Putamen (tissue), 1 donor: ENCODE data around the gene RRAD.

Experiments used
- DNase-seq: peaks from one replicate; pipeline ENCODE4 v3.0.0-alpha.2; 2016; ENCODE audit warnings: low spot score

The RRAD gene

GRCh38 chr16:66917741-66918140 is 7.6 kb downstream of the RRAD start:
- no peak for DNase-seq

GRCh38 chr16:66916518-66916917 is 8.8 kb downstream of the RRAD start:
- no peak for DNase-seq

DNA sequence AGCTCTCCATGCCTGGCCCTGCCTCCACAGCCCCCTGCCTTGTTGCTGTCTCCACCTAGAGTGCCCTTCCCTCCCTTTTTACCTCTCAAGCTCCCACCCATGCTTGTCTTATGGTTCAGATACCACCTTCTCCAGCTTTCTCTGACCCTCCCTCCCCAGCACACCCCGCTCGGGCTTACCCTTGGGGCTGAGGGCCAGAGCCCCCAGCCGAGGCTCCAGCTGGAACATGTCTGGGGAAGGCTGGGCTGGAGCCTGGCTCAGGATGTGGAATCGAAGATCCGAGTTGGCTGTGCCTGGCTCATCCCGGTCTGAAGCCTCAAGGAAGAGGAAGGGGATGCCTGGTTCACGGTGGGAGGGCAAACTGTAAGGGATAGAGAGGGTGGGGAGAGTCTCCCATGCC is 10.3 kb downstream of the RRAD start:
- no peak for DNase-seq

- DNase-seq, result no peak
Measured at GRCh38 chr16:66914541-66914940, 10.8 kb downstream of the RRAD start.

DNA sequence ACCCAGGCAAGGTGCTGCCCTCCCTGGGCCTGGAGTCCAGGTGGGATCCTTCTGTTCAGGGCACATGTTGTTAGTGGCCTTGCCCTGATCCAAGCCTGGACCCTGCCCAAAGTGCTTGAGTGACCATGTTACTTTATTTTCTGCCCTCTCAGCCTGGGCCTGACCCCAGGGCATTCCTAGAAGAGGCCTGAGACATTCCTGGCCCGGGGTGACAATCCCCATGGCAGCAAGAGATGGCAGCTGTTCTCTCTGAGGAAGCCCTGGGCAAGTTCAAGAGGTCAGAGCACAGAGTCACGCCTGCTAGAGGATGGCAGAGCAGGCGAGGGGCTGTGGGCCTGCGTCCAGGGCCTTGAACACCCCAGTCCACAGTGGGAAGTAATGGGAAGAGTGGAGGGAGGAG is 11.6 kb downstream of the RRAD start:
- no peak for DNase-seq

- no peak for DNase-seq
Measured at GRCh38 chr16:66913081-66913480, 12.3 kb downstream of the RRAD start.

- DNase-seq, result no peak
Measured at GRCh38 chr16:66911801-66912200, 13.5 kb downstream of the RRAD start.

- no peak for DNase-seq
Measured at GRCh38 chr16:66911112-66911511, 14.2 kb downstream of the RRAD start.

DNA sequence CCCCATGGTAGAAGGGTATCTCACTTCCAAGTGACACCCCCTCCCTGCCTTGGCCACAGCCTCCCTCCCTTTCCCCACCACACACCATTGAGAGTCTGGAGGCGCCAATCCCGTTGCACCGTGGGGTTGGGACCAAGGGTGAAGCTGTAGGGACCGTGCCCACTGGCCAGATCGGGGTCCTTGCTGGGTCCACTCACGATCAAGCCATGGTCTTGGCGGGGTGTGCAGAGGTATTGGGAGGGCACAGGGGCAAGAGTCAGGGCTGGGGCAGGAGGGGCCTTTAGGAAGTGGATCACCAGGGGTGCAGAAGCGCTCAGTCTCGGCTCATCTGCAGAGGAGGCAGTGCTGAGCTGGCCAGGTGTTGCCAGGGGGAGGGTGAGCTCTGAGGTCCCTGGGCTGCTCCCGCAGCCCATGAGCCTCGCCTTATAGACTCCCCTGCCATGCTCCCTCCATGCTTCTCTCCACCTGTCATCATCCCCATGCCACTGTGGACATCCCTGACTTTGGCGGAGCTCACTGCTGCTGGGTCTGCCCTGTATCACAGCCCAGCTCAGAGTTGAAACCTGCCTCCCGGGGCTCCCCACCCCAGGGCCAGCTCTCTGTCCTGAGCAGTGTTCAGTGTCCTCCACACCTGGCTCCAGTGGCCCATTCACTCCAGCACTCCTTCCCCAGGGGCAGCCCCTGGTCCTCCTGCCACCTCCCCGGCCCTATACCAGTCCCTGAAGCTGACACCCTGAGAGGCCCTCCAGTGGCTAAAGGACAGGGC is 15.0 kb downstream of the RRAD start:
- DNase-seq, result no peak

DNA sequence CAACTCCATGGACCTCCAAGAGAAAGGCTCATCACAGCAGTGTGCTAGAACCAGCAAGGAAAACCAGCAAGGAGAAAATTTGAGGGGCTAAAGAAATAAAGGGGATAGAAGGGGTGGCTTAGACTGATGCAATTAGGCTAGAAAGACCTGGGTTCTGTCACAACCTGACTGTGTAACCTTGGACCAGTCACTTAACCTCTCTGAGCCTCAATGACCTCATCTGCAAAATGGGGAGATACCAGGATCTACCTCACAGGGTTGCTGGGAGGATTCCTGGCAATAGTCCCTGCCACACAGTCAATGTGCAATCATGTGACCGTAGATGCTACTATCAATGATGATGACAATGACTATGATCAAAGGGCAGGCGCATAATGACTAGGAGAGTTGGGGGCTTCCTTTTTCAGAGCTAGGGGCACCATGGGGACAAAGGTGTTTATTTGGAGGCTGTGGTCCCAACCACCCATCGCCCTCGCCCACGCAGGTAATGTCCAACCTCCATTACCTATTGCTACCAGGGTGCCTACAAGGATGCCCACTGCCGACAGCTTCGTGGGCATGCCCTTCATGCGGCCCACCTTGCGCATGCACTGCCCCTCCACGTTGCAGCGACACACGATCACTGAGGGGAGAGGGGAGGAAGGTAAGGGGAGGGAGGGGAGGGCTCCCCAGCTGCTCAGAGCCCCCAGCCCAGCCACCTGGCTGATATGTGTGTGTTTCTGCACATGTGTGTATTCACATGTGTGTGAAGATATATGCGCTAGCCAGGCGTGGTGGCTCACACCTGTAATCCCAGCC is 16.4 kb downstream of the RRAD start:
- no peak for DNase-seq

DNA sequence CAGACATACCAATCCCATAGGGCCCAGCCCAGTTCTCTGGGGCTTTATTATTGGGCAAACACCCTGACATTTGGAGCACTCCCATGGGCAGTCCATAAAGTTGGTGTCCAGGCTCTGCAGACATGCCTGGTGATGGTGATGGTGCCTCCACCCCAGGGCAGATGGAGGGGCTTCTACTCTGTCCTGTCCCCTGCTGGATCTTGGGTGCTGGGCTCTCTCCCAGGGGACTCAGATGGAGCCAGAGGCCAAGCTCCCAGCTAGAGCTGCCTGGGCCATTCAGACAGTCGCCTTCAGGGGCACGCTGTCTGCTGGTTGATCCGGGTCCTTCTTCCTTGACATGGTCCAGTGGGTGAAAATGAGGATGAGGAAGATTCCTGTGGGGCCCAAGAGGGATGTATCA is 17.2 kb downstream of the RRAD start:
- no peak for DNase-seq

DNA sequence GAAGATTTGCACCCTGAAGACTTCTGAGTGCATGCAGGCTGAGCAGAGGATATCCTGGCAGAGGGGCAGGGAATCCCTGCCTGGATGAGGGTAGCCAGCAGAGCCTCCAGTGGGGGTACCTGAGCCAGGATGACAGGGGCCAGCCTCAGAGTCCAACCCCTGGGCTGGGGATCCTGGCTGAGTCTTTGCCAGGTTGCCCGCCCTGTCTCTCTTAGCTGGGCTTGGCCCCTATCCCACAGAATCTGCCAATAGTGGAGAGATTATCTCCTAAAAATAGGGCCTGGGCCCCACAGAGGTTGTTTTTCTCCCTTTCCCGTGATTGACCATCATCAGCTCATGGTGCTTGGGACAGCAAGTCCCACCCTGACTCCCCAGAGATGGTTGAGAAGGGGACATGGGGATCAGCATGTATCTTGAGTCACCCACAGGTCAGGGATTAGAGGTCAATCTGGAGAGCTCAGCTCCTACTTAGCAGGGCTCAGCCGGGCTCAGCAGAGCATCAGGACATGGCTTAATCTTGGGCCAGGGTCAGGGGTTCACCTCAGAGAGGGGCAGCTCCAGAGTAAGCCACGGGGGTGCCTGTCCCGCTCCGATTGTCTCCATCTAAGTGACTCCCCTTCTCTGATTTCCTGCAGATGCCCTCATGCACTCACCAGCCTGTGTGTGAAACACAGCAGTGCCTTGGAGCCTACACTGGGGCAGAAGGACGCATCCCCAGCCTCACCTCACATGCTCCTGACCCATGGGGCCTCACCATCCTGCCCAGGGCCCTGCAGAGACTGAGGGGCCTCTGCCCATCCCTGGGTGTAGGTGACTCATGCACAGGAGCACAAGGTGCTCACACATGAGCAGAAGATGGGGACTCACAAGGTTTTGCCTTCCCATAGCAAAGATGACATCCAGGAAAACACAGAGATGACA is 18.2 kb downstream of the RRAD start:
- DNase-seq, result no peak

DNA sequence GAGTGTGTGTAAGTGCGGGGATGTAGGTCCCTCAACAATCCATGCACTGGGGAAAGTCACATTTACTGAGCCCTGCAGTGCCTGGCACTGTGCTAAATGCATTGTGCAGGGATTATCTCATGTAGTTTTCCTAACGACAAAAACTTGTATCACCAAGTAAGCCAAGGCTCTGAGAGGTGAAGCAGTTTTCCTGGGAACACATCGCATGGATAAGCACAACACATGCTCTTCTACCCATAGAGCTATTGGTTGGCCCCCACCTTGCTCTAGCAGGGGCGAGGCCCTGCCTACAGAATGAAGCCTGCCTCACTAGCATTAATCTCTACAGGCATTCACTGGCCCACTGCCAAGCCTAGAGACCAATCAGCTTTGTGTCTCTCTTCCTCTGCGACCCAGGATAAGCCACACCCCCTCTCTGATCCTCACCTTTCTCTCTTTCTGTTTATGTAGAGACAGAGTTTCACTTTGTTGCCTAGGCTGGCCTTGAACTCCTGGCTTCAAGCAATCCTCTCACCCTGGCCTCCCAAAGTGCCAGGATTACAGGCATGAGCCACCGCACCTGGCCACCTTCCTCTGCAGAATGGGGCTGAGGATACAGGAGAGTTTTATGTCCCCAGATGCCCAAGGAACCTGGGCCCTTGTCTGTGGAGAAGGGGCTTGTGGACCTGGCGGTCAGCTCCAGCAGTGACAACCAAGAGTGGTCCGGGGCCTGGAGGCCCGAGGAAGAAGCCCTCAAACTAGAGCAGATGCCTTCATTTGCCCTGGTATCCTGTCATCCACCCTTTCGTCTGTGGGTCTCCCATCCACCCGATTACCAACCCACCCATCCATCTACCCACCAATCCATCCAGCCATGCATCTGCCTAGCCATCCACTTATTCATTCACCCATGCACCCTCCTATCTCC is 19.4 kb downstream of the RRAD start:
- no peak for DNase-seq

DNA sequence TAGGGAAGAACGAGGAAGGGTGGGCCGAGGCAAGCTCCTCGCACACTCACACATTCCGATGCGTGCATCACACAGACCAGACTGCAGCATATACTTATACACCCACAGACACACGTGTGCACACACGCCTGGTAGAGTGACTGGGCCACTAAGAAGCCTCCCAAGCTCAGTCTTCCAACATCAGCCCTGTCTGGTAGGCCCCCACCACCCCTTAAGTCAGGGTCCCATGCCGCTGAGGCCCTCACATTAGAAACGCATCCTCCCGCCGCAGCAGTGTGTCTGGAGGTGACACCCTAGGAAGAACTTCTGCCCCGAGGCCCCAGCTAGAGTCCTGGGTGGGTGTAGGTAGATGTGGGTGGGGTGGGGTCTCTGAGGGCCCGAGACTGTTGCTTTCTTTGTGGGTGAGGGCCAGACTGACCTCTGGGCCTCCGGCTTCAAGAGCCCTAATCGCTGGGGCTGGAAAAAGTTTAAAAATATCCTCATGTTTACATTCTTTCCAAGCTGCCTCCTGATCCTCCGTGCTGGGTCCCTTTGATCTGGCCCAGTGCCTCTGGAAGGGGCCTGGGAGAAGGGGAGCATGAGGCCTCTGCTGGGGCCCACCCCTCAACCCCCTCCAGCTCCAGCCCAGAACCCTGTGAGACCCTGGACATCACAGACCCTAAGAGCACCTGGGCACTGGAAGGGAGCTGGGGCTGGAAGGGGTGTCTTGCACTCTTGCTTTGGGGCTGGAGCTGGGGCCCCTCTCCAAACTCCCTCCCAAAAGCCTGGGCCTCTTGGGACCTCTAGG is 20.3 kb downstream of the RRAD start:
- DNase-seq, result no peak

DNA sequence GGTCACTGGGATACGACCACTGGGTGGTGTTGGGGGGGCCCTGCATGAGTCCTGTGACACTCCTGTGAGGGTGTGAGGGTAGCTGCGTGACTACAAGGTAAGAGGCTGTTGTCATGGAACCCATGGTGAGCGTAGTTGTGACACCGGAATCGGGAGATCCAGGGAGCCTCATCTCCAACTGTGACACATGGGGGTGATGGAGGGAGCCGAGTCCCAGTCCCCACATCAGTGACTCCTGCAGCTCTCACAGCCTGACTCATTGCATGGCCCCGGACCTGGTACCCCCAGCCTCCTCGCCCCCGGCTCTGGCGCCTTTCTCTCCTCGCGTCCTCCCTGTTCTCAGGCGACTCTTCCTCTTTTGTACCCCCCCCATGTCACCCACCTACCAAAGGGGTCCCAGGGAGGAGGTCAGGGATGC is 20.9 kb downstream of the RRAD start:
- no peak for DNase-seq

DNA sequence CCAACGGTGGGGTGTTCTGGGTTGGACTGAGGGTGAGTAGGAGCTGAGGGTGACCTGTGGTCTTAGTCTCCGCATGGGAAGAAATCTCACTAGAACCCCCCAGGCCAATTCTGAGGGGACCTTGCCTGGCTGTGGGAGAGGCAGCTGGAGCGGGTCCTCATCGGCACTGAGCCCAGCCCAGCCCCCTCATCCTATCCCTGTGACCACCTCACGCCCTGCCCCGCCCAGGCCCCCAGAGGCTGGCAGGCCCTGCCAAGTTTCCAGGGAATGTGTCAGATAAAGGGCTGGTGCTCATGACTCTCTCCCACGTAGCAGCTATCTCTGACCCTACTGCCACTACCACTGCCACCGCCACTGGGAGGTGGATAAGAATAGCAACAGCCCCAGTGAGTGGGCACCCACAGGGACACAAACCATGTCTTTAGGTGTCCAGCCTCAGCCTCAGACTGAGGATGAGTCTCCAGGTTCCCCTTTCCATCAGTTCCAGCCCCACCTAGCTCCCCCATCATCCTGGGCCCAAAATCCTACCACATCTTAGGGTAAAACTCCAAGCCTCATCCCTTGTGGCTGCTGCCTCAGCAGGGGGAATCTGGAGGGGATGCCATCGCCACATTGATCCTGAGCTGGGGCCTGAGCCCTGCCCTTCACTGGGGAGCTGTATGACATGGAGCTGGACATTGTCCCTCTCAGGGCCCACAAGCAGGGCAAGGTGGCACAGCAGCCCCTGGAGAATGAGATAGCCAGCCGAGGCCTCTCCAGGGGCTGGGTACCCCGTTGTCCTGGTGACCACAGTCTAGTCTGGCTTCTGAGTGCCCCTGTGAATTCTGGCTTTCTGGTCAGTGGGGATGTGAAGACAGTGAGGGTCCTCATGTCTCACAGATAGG is 21.5 kb downstream of the RRAD start:
- DNase-seq, result no peak

DNA sequence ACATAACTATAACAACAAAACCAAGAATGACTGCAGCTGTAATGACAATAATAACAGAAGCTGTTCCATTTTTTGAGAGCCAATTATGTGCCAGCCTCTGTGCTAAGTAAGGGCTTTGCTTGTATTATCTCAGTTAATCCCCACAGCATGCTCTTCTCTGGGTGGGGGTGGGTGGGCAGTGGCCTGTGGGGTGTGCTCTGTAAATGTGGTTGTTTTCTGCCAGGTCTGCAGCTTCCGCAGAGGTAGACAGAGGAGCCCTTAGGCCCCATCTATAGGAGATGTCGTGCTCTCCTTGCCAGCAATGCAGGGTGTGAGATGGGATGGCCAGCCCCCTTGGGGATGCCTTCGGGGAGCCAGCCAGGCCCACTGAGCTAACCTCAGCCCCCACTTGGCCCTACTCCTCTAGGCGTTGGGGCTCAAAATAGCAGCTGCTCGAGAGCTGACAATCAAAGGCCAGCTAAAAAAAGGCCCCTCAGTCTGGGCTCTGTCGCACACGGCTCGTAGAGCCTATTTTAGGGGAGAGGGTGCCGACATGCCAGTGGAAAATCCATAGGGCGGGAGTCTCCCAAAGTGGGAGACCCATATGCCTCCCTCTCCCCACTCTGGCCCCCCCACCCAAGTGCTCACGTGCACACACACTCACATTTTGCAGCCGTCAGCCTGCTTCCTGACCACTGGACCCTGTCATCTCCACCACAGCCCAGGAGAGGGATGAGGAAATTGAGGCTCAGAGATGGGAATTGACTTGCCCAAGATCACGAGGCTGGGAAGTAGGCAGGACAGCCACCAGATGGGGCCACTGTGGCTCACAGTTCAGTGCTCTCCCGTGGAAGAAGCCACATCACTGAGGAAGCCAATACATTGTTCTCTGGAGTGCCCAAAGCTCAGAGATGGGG is 22.4 kb downstream of the RRAD start:
- DNase-seq, result no peak

DNA sequence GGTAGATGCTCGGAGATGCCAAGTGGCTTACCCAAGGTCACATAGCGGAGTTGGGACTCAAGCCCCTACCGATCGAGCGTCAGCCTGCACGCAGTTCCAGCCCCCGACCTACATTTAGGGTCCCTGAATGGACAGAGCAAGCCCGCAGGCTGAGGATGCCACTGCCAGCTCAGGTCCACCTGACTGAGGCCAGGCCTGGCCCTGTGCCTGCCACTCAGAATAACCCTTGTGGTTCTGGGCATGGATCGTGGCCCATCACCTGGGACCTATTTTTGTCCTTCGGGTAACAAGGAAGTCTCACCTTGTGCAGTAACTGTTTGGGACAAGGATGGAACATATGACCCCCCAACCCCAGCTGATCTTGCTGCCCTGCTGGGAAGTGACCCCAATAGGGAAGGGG is 23.7 kb downstream of the RRAD start:
- no peak for DNase-seq
